Measurements from ENCODE around the gene TTC23.

DNA sequence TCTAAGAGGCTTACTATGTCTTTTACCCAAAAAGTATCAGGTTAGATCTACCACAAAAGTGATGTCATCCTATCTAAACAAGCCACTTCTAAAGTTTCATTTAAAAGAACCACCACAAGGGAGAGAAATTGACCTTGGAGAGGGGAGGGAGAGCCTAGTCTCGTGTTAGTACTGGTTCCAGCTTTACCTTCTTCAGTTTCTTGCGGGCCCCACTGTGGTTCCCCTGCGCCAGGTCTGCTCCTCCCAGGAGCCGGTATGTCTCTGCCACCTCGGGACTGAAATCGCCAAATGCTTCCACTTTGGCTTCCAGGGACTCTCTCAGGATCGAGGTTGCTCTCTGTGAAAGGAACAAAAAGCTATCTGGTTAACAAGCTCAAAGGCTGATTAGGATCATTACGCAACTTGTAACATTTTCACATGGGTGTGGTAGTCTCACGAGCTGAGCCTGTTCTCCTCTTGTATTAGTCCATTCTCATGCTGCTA lies 93.4 kb downstream of the TTC23 start:
- no peak for TF ChIP-seq POLR2A (IDR thresholded peaks at IDR 0.05)
- TF ChIP-seq POLR2AphosphoS5 (IDR thresholded peaks at IDR 0.05), result no peak
- TF ChIP-seq, protein P1, sequence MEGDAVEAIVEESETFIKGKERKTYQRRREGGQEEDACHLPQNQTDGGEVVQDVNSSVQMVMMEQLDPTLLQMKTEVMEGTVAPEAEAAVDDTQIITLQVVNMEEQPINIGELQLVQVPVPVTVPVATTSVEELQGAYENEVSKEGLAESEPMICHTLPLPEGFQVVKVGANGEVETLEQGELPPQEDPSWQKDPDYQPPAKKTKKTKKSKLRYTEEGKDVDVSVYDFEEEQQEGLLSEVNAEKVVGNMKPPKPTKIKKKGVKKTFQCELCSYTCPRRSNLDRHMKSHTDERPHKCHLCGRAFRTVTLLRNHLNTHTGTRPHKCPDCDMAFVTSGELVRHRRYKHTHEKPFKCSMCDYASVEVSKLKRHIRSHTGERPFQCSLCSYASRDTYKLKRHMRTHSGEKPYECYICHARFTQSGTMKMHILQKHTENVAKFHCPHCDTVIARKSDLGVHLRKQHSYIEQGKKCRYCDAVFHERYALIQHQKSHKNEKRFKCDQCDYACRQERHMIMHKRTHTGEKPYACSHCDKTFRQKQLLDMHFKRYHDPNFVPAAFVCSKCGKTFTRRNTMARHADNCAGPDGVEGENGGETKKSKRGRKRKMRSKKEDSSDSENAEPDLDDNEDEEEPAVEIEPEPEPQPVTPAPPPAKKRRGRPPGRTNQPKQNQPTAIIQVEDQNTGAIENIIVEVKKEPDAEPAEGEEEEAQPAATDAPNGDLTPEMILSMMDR (IDR thresholded peaks at IDR 0.05), result no peak
- no peak for TF ChIP-seq EP300 (IDR thresholded peaks at IDR 0.05)
